Astrocyte (in vitro differentiated cells and primary cell): ENCODE results near the gene KANK2.

Source experiments
- CTCF ChIP-seq: IDR thresholded peaks from 2 replicates; pipeline ENCODE4 v1.5.1; 2011; ENCODE audit warnings: low read depth, mild to moderate bottlenecking, inconsistent platforms, low read length, moderate library complexity; ENCODE audit not compliant: insufficient read depth
- EZH2 ChIP-seq: IDR thresholded peaks from 2 replicates; pipeline ENCODE4 v1.6.1; 2012; ENCODE audit warnings: mild to moderate bottlenecking, low read length, inconsistent platforms; ENCODE audit not compliant: insufficient read depth

DNA sequence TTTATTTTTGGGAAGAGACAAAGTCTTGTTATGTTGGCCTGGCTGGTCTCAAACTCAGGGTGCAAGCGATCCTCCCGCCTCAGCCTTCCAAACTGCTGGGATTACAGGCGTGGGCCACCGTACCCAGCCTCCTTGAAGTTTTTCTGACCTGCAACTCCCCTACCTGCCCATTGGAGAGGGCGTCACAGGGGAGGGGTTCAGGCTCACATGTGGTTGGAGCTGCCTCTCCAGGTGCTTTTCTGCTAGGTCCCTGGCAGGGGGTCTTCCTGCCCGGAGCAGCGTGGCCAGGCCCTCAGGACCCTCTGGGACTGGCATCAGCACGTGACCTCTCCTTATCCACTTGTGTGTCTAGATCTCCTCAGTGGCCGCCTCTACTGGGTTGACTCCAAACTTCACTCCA is 80.8 kb downstream of the KANK2 start:
- TF ChIP-seq EZH2: no peak
- TF ChIP-seq CTCF: no peak
